ENCODE results near the gene TTBK1. TPM values are rescaled to one million over a fixed set of nuclear protein-coding genes. Genes with fewer than 3 reads are reported as not detected.

The TTBK1 gene
- total RNA-seq, 1 donor from 2014 or later, result 0.34 TPM

GRCh38 chr6:43313813-43314212, 70.5 kb downstream of the TTBK1 start:
- no peaks in the 10 kb centered on the region for H3K9me3 Mint-ChIP-seq
- H3K36me3 Mint-ChIP-seq, result no peaks in the 10 kb centered on the region
- DNase-seq (ENCODE audit: low spot score in 2 of 2, unreplicated experiment in 2 of 2), result no peak
- H3K27ac Mint-ChIP-seq, result no peak overlapping the region
- no peak overlapping the region for H3K4me3 Mint-ChIP-seq
- TF ChIP-seq CTCF (IDR thresholded peaks at IDR 0.05; ENCODE audit: unreplicated experiment), result no peak
- H3K4me1 Mint-ChIP-seq, result peaks cover 6% of the 10 kb centered on the region
- peaks cover 11% of the 10 kb centered on the region for H3K27me3 Mint-ChIP-seq (ENCODE audit: low read depth)

GRCh38 chr6:43318011-43318410, 74.7 kb downstream of the TTBK1 start:
- Mint-ChIP-seq H3K36me3 (no peaks in the 10 kb centered on the region), H3K4me1 (no peaks in the 10 kb centered on the region), H3K4me3 (no peak overlapping the region), H3K27me3 (ENCODE audit: low read depth) (peaks cover 3% of the 10 kb centered on the region), H3K9me3 (no peaks in the 10 kb centered on the region), H3K27ac (no peak overlapping the region)
- no peak for DNase-seq (ENCODE audit: low spot score in 2 of 2, unreplicated experiment in 2 of 2)
- no peak for TF ChIP-seq CTCF (IDR thresholded peaks at IDR 0.05; ENCODE audit: unreplicated experiment)

- Mint-ChIP-seq H3K4me3 (no peak overlapping the region), H3K4me1 (no peaks in the 10 kb centered on the region), H3K9me3 (peaks cover 6% of the 10 kb centered on the region), H3K36me3 (peaks cover 5% of the 10 kb centered on the region), H3K27ac (no peak overlapping the region), H3K27me3 (ENCODE audit: low read depth) (no peaks in the 10 kb centered on the region)
- DNase-seq (ENCODE audit: low spot score in 2 of 2, unreplicated experiment in 2 of 2), result no peak
- no peak for TF ChIP-seq CTCF (IDR thresholded peaks at IDR 0.05; ENCODE audit: unreplicated experiment)
Measured at GRCh38 chr6:43325876-43326275, 82.6 kb downstream of the TTBK1 start.

GRCh38 chr6:43328528-43328927, 85.2 kb downstream of the TTBK1 start:
- no peaks in the 10 kb centered on the region for H3K4me1 Mint-ChIP-seq
- no peak overlapping the region for H3K27ac Mint-ChIP-seq
- no peak for TF ChIP-seq CTCF (IDR thresholded peaks at IDR 0.05; ENCODE audit: unreplicated experiment)
- peaks cover 6% of the 10 kb centered on the region for H3K9me3 Mint-ChIP-seq
- H3K27me3 Mint-ChIP-seq (ENCODE audit: low read depth), result no peaks in the 10 kb centered on the region
- DNase-seq (ENCODE audit: low spot score in 2 of 2, unreplicated experiment in 2 of 2), result no peak
- peaks cover 5% of the 10 kb centered on the region for H3K36me3 Mint-ChIP-seq
- no peak overlapping the region for H3K4me3 Mint-ChIP-seq

GRCh38 chr6:43331470-43331869, 88.2 kb downstream of the TTBK1 start:
- H3K9me3 Mint-ChIP-seq, result no peaks in the 10 kb centered on the region
- no peak overlapping the region for H3K4me3 Mint-ChIP-seq
- H3K27me3 Mint-ChIP-seq (ENCODE audit: low read depth), result no peaks in the 10 kb centered on the region
- H3K4me1 Mint-ChIP-seq, result peaks cover 6% of the 10 kb centered on the region
- H3K27ac Mint-ChIP-seq, result no peak overlapping the region
- no peak for TF ChIP-seq CTCF (IDR thresholded peaks at IDR 0.05; ENCODE audit: unreplicated experiment)
- H3K36me3 Mint-ChIP-seq, result no peaks in the 10 kb centered on the region
- DNase-seq (ENCODE audit: low spot score in 2 of 2, unreplicated experiment in 2 of 2), result no peak

GRCh38 chr6:43331891-43332290, 88.6 kb downstream of the TTBK1 start:
- no peak overlapping the region for H3K27ac Mint-ChIP-seq
- peaks cover 6% of the 10 kb centered on the region for H3K4me1 Mint-ChIP-seq
- H3K27me3 Mint-ChIP-seq (ENCODE audit: low read depth), result no peaks in the 10 kb centered on the region
- H3K9me3 Mint-ChIP-seq, result no peaks in the 10 kb centered on the region
- TF ChIP-seq CTCF (IDR thresholded peaks at IDR 0.05; ENCODE audit: unreplicated experiment), result no peak
- no peak overlapping the region for H3K4me3 Mint-ChIP-seq
- DNase-seq (ENCODE audit: low spot score in 2 of 2, unreplicated experiment in 2 of 2), result no peak
- no peaks in the 10 kb centered on the region for H3K36me3 Mint-ChIP-seq

Data from mesothelial cell of epicardium (in vitro differentiated cells).